Measurements from ENCODE around the gene STX8.

DNA sequence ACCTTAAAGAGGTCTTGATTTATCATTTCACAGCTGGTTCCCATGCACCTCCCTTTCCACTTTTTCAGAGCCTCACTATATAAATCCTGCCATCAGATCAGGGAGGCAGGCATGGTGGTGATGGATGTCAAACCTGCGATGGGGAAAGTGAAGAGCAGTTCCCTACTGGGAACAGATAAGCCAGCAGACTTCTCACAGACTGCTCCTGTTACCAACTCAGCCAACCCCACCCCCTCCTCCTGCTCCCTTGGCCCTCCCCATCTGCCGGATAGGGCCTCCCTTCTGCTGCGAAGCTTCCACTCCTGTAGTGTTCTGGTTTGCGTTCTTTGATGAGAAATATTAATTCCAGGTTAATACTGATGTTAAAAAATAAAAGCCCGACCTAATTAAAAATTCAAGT is 232.1 kb downstream of the STX8 start:
- TF ChIP-seq, protein P1, sequence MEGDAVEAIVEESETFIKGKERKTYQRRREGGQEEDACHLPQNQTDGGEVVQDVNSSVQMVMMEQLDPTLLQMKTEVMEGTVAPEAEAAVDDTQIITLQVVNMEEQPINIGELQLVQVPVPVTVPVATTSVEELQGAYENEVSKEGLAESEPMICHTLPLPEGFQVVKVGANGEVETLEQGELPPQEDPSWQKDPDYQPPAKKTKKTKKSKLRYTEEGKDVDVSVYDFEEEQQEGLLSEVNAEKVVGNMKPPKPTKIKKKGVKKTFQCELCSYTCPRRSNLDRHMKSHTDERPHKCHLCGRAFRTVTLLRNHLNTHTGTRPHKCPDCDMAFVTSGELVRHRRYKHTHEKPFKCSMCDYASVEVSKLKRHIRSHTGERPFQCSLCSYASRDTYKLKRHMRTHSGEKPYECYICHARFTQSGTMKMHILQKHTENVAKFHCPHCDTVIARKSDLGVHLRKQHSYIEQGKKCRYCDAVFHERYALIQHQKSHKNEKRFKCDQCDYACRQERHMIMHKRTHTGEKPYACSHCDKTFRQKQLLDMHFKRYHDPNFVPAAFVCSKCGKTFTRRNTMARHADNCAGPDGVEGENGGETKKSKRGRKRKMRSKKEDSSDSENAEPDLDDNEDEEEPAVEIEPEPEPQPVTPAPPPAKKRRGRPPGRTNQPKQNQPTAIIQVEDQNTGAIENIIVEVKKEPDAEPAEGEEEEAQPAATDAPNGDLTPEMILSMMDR (IDR thresholded peaks at IDR 0.05 in 2 of 3, conservative IDR thresholded peaks at IDR 0.05 in 1 of 3; ENCODE audit: borderline replicate concordance in 1 of 3, insufficient read depth in 1 of 3, low read depth in 2 of 3, low read length in 2 of 3), result no peak
- TF ChIP-seq, protein P2, sequence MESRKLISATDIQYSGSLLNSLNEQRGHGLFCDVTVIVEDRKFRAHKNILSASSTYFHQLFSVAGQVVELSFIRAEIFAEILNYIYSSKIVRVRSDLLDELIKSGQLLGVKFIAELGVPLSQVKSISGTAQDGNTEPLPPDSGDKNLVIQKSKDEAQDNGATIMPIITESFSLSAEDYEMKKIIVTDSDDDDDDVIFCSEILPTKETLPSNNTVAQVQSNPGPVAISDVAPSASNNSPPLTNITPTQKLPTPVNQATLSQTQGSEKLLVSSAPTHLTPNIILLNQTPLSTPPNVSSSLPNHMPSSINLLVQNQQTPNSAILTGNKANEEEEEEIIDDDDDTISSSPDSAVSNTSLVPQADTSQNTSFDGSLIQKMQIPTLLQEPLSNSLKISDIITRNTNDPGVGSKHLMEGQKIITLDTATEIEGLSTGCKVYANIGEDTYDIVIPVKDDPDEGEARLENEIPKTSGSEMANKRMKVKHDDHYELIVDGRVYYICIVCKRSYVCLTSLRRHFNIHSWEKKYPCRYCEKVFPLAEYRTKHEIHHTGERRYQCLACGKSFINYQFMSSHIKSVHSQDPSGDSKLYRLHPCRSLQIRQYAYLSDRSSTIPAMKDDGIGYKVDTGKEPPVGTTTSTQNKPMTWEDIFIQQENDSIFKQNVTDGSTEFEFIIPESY (IDR thresholded peaks at IDR 0.05; ENCODE audit: extremely low read depth, insufficient replicate concordance, low read length), result no peak
- no peak for TF ChIP-seq ELF1 (IDR thresholded peaks at IDR 0.05; ENCODE audit: borderline replicate concordance, low read depth)
